IMR-90 (cell line): ENCODE results near the gene TMEM184B. TPM values are rescaled to one million over a fixed set of nuclear protein-coding genes. Genes with fewer than 3 reads are reported as not detected.

ENCODE experiments used
- ATAC-seq: fragments of 200-7000 bp; cut with Tn5 transposase; 2 replicates; pipeline ENCODE4 v1.9.1; 2020; ENCODE audit warnings: low read depth, mild to moderate bottlenecking, moderate library complexity
- BruUV-seq: library from RNA; stranded (reverse); fragments of 400-500 nt; replicated peaks from 2 replicates; lab custom pipeline; 2021; lab: Mats Ljungman, UMichigan
- CTCF ChIA-PET: fragments of 300-600 bp; formaldehyde crosslinking; extraction: SDS; loops from one replicate; lab custom pipeline; 2021; ENCODE audit warnings: antibody characterized with exemption; lab: Yijun Ruan, JAX
- POLR2A ChIA-PET: fragments of 300-600 bp; sonication (Branson Sonifier 250); formaldehyde crosslinking; loops from one replicate; lab custom pipeline; 2022; ENCODE audit warnings: antibody characterized with exemption; ENCODE audit not compliant: unreplicated experiment; lab: Charles Lee
- DNase-seq: peaks from one replicate; pipeline ENCODE4 v3.0.0; 2013
- H2AFZ ChIP-seq: replicated peaks from 2 replicates; pipeline ENCODE3; 2013; ENCODE audit warnings: low read length, mild to moderate bottlenecking; ENCODE audit not compliant: poor library complexity
- H2AK5ac ChIP-seq: 2 replicates; pipeline ENCODE4 v1.6.1; 2013; ENCODE audit warnings: low read depth, low read length, inconsistent platforms
- H2AK9ac ChIP-seq: replicated peaks from 2 replicates; pipeline ENCODE3; 2013; ENCODE audit warnings: mild to moderate bottlenecking, low read depth, low read length, moderate library complexity; ENCODE audit not compliant: poor library complexity
- H2BK120ac ChIP-seq: 2 replicates; pipeline ENCODE4 v1.6.1; 2013; ENCODE audit warnings: low read depth, low read length, inconsistent platforms
- H2BK15ac ChIP-seq: 3 replicates; pipeline ENCODE4 v1.6.1; 2013; ENCODE audit warnings: low read depth, low read length, inconsistent platforms
- H2BK20ac ChIP-seq: 2 replicates; pipeline ENCODE4 v1.6.1; 2013; ENCODE audit warnings: low read depth, mild to moderate bottlenecking, inconsistent platforms, low read length, moderate library complexity
- H2BK5ac ChIP-seq: 2 replicates; pipeline ENCODE4 v1.6.1; 2013; ENCODE audit warnings: mild to moderate bottlenecking, low read depth, low read length, inconsistent platforms; ENCODE audit not compliant: poor library complexity, severe bottlenecking
- H3K14ac ChIP-seq: replicated peaks from 2 replicates; pipeline ENCODE4 v1.6.1; 2013; ENCODE audit warnings: low read depth, low read length, inconsistent platforms
- H3K18ac ChIP-seq: 2 replicates; pipeline ENCODE4 v1.6.1; 2013; ENCODE audit warnings: low read depth, low read length, control low read depth
- H3K23ac ChIP-seq: 2 replicates; pipeline ENCODE4 v1.6.1; 2013; ENCODE audit warnings: low read depth, low read length, inconsistent platforms
- H3K27ac ChIP-seq: 2 replicates; pipeline ENCODE4 v1.5.1; 2013; ENCODE audit warnings: mild to moderate bottlenecking, control low read depth, low read length; ENCODE audit not compliant: insufficient read depth
- H3K27me3 ChIP-seq: 2 replicates; pipeline ENCODE4 v1.6.1; 2013; ENCODE audit warnings: low read length; ENCODE audit not compliant: control insufficient read depth, insufficient read depth
- H3K36me3 ChIP-seq: 2 replicates; pipeline ENCODE4 v1.6.1; 2013; ENCODE audit warnings: low read length, mixed read lengths; ENCODE audit not compliant: control insufficient read depth, insufficient read depth
- H3K4ac ChIP-seq: 2 replicates; pipeline ENCODE4 v1.6.1; 2013; ENCODE audit warnings: low read depth, low read length, inconsistent platforms
- H3K4me1 ChIP-seq: 2 replicates; pipeline ENCODE4 v1.6.1; 2013; ENCODE audit warnings: low read length, mixed read lengths; ENCODE audit not compliant: control insufficient read depth, insufficient read depth
- H3K4me2 ChIP-seq: 2 replicates; pipeline ENCODE4 v1.6.1; 2013; ENCODE audit warnings: low read depth, mild to moderate bottlenecking, control low read depth, low read length, moderate library complexity
- H3K4me3 ChIP-seq: 2 replicates; pipeline ENCODE4 v1.5.1; 2013; ENCODE audit warnings: low read depth, mild to moderate bottlenecking, control low read depth, low read length, moderate library complexity; ENCODE audit not compliant: insufficient read depth
- H3K56ac ChIP-seq: 2 replicates; pipeline ENCODE4 v1.6.1; 2013; ENCODE audit warnings: low read length, inconsistent platforms; ENCODE audit not compliant: insufficient read depth; ENCODE audit errors: extremely low read depth
- H3K79me1 ChIP-seq, 2 experiments: 2 replicates each; pipeline ENCODE4 v1.6.1; 2013; ENCODE audit warnings: low read length in 2 of 2, inconsistent platforms in 1 of 2, low read depth in 1 of 2
- H3K9ac ChIP-seq: 2 replicates; pipeline ENCODE4 v1.6.1; 2013; ENCODE audit warnings: low read depth, low read length, control low read depth
- H3K9me1 ChIP-seq: 2 replicates; pipeline ENCODE4 v1.6.1; 2013; ENCODE audit warnings: low read length, inconsistent platforms; ENCODE audit not compliant: insufficient read depth
- H3K9me3 ChIP-seq: 2 replicates; pipeline ENCODE4 v1.6.1; 2013; ENCODE audit warnings: low read length; ENCODE audit not compliant: control insufficient read depth, insufficient read depth
- H4K20me1 ChIP-seq: 2 replicates; pipeline ENCODE4 v1.6.1; 2013; ENCODE audit warnings: low read length, inconsistent platforms; ENCODE audit not compliant: insufficient read depth
- H4K5ac ChIP-seq: 2 replicates; pipeline ENCODE4 v1.6.1; 2013; ENCODE audit warnings: mild to moderate bottlenecking, low read depth, low read length, control low read depth
- H4K8ac ChIP-seq, 2 experiments: 2 replicates each; pipeline ENCODE4 v1.6.1; 2013; ENCODE audit warnings: low read depth in 2 of 2, low read length in 2 of 2, control low read depth in 1 of 2, inconsistent platforms in 1 of 2
- H4K91ac ChIP-seq: 2 replicates; pipeline ENCODE4 v1.6.1; 2013; ENCODE audit warnings: low read depth, low read length, inconsistent platforms; ENCODE audit not compliant: insufficient read depth
- BHLHE40 ChIP-seq: fragments of 150-350 bp; IDR thresholded peaks from 2 replicates; pipeline ENCODE4 v1.6.1; 2016; ENCODE audit warnings: mild to moderate bottlenecking, low read depth, low read length
- CEBPB ChIP-seq: IDR thresholded peaks from 2 replicates; pipeline ENCODE4 v1.6.1; 2012; ENCODE audit warnings: low read depth, low read length, improper control_type of control experiment
- CHD1 ChIP-seq: IDR thresholded peaks from 2 replicates; pipeline ENCODE4 v1.6.1; 2012; ENCODE audit warnings: low read depth, low read length, improper control_type of control experiment
- CTCF ChIP-seq: conservative IDR thresholded peaks from 2 replicates; pipeline ENCODE4 v1.5.1; 2012; ENCODE audit warnings: mild to moderate bottlenecking, low read depth, low read length, improper control_type of control experiment
- FOS ChIP-seq: fragments of 150-350 bp; IDR thresholded peaks from 2 replicates; pipeline ENCODE4 v1.6.1; 2016; ENCODE audit warnings: low read depth, low read length
- MAFK ChIP-seq: IDR thresholded peaks from 2 replicates; pipeline ENCODE4 v1.6.1; 2012; ENCODE audit warnings: low read depth, low read length, improper control_type of control experiment
- MAZ ChIP-seq: IDR thresholded peaks from 2 replicates; pipeline ENCODE4 v1.6.1; 2012; ENCODE audit warnings: low read depth, mild to moderate bottlenecking, low read length, improper control_type of control experiment, moderate library complexity, borderline replicate concordance
- MXI1 ChIP-seq: IDR thresholded peaks from 2 replicates; pipeline ENCODE4 v1.6.1; 2012; ENCODE audit warnings: low read depth, mild to moderate bottlenecking, low read length, moderate library complexity, borderline replicate concordance
- NFE2L2 ChIP-seq: fragments of 150-350 bp; IDR thresholded peaks from 2 replicates; pipeline ENCODE4 v1.6.1; 2016; ENCODE audit warnings: low read depth, mild to moderate bottlenecking, low read length
- POLR2A ChIP-seq: IDR thresholded peaks from 2 replicates; pipeline ENCODE4 v1.6.1; 2012; ENCODE audit warnings: mild to moderate bottlenecking, low read depth, low read length
- RAD21 ChIP-seq: IDR thresholded peaks from 2 replicates; pipeline ENCODE4 v1.6.1; 2012; ENCODE audit warnings: low read length, improper control_type of control experiment
- RCOR1 ChIP-seq: IDR thresholded peaks from 2 replicates; pipeline ENCODE4 v1.6.1; 2012; ENCODE audit warnings: mild to moderate bottlenecking, low read length, improper control_type of control experiment; ENCODE audit not compliant: insufficient replicate concordance
- RFX5 ChIP-seq: IDR thresholded peaks from 2 replicates; pipeline ENCODE4 v1.8.0; 2012; ENCODE audit warnings: low read depth, mild to moderate bottlenecking, low read length, moderate library complexity
- SMC3 ChIP-seq: fragments of 150-350 bp; IDR thresholded peaks from 2 replicates; pipeline ENCODE4 v1.6.1; 2016; ENCODE audit warnings: low read depth, mild to moderate bottlenecking, antibody characterized with exemption, low read length, moderate library complexity
- WGBS, 2 experiments: methylation state at CpG; one replicate each; pipeline versions ENCODE4 v1.1.5 to v1.1.7; 2013; ENCODE audit warnings: missing lambda C conversion rate in 2 of 2; ENCODE audit not compliant: insufficient read length in 1 of 2; ENCODE audit errors: extremely low coverage in 2 of 2; 5-methylcytosine and 5-hydroxymethylcytosine counted together
- dilution Hi-C: fragments of 300-500 bp; cut with HindIII; formaldehyde crosslinking; loops from one replicate; pipeline ENCODE4 v1.14.3; 2018; ENCODE audit warnings: low sequenced_read_pairs; ENCODE audit not compliant: unreplicated experiment
- in situ Hi-C: fragments of 300-500 bp; cut with MboI; formaldehyde crosslinking; loops from 3 replicates; pipeline ENCODE4 v1.14.3; 2019; ENCODE audit warnings: low sequenced_read_pairs, inconsistent platforms, mixed read lengths
- intact Hi-C: fragments of 100-400 bp; cut with micrococcal nuclease; formaldehyde crosslinking; loops from 2 replicates; pipeline ENCODE4 v1.10.0; 2022
- polyA plus RNA-seq, 3 experiments: library from polyadenylated mRNA; depleted of rRNA; stranded (reverse); fragments of >200 nt; gene quantifications; 2 replicates each; pipeline ENCODE4 v1.2.3, GENCODE V29; 2012; ENCODE audit warnings: low replicate concordance in 1 of 3
- total RNA-seq: library from RNA; depleted of rRNA; stranded (reverse); fragments of >200 nt; gene quantifications from 2 replicates; pipeline ENCODE4 v1.2.3, GENCODE V29; 2012
- TF ChIP-seq, protein P1 (sequence below): fragments of 150-350 bp; IDR thresholded peaks from 2 replicates; pipeline ENCODE4 v1.6.1; 2017; ENCODE audit warnings: mild to moderate bottlenecking, antibody characterized with exemption, low read length, low read depth
- TF ChIP-seq, protein P2 (sequence below): fragments of 150-350 bp; IDR thresholded peaks from 2 replicates; pipeline ENCODE4 v1.6.1; 2016; ENCODE audit warnings: low read depth, mild to moderate bottlenecking, low read length, moderate library complexity, borderline replicate concordance

The TMEM184B gene
- total and polyA plus RNA-seq, 2 of the 4 experiments (the other 2 are of a cell fraction), result 9.1 to 81.1 TPM

GRCh38 chr22:38212442-38212841 lies 60.4 kb downstream of the TMEM184B start:
- in situ Hi-C loops, result no loop called here
- CTCF ChIA-PET, result no interaction called here
- Histone ChIP-seq H2BK15ac (no peak overlapping the region), H3K36me3 (peaks cover 24% of the 10 kb centered on the region), H3K27me3 (no peaks in the 10 kb centered on the region), H4K8ac (no peak overlapping the region), H3K9ac (no peak overlapping the region), H2BK120ac (no peak overlapping the region), H3K4ac (no peak overlapping the region), H3K4me1 (peaks cover 16% of the 10 kb centered on the region), H3K56ac (no peak overlapping the region), H2AFZ (no peak overlapping the region), H3K27ac (no peak overlapping the region), H3K23ac (no peak overlapping the region), H3K18ac (no peak overlapping the region), H4K5ac (no peak overlapping the region), H4K20me1 (peaks cover 66% of the 10 kb centered on the region), H2BK5ac (no peak overlapping the region), H2BK20ac (no peak overlapping the region), H4K91ac (no peak overlapping the region), H3K14ac (no peak overlapping the region), H2AK5ac (no peak overlapping the region), H3K9me3 (no peaks in the 10 kb centered on the region), H3K79me1 (peaks cover 33 to 79% of the 10 kb centered on the region in 2 experiments), H2AK9ac (no peak overlapping the region), H3K4me2 (no peak overlapping the region), H3K4me3 (no peak overlapping the region), H3K9me1 (peaks cover 40% of the 10 kb centered on the region)
- no peak for ATAC-seq
- BruUV-seq, result no TSS peak
- DNase-seq, result no peak
- dilution Hi-C loops, result no loop called here
- intact Hi-C loops, result no loop called here
- POLR2A ChIA-PET, result no interaction called here
- TF ChIP-seq BHLHE40 (no peak), MAFK (no peak), FOS (no peak), NFE2L2 (no peak), RCOR1 (no peak), MAZ (no peak), CEBPB (no peak), SMC3 (no peak), RAD21 (no peak), MXI1 (no peak), POLR2A (no peak), CTCF (no peak), CHD1 (no peak), RFX5 (no peak)
- TF ChIP-seq, protein P1, sequence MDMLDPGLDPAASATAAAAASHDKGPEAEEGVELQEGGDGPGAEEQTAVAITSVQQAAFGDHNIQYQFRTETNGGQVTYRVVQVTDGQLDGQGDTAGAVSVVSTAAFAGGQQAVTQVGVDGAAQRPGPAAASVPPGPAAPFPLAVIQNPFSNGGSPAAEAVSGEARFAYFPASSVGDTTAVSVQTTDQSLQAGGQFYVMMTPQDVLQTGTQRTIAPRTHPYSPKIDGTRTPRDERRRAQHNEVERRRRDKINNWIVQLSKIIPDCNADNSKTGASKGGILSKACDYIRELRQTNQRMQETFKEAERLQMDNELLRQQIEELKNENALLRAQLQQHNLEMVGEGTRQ, result no peak
- TF ChIP-seq, protein P2, sequence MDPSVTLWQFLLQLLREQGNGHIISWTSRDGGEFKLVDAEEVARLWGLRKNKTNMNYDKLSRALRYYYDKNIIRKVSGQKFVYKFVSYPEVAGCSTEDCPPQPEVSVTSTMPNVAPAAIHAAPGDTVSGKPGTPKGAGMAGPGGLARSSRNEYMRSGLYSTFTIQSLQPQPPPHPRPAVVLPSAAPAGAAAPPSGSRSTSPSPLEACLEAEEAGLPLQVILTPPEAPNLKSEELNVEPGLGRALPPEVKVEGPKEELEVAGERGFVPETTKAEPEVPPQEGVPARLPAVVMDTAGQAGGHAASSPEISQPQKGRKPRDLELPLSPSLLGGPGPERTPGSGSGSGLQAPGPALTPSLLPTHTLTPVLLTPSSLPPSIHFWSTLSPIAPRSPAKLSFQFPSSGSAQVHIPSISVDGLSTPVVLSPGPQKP, result no peak
- no CpG with 5 or more reads among the region's 2 CpGs for WGBS, 2 experiments
